ENCODE measurements around the gene LCE3D.

- no peak for TF ChIP-seq EGR1 (IDR thresholded peaks at IDR 0.05; ENCODE audit: low read depth in 2 of 2)
- TF ChIP-seq RAD21 (IDR thresholded peaks at IDR 0.05), result no peak
- peak; percentile 30 for TF ChIP-seq MAX (IDR thresholded peaks at IDR 0.05)
- TF ChIP-seq ATF3 (IDR thresholded peaks at IDR 0.05), result no peak
- TF ChIP-seq CTCF (IDR thresholded peaks at IDR 0.05; ENCODE audit: low read depth, low read length, missing input control), result no peak
These were observed 16.7 kb upstream of the LCE3D start for GRCh38 chr1:152596986-152597385.

Data from liver (tissue), 3 donors.